Mucosa of gallbladder (tissue), 1 donor: Measurements from ENCODE around the gene PRAC1. TPM values are rescaled to one million over a fixed set of nuclear protein-coding genes. Genes with fewer than 3 reads are reported as not detected.

Experiments
- DNase-seq: peaks from one replicate; pipeline ENCODE4 v3.0.0-alpha.2; 2020; ENCODE audit warnings: low spot score
- total RNA-seq: library from RNA; stranded (reverse); gene quantifications from one replicate; pipeline ENCODE4 v1.2.1, GENCODE V29; 2021
- donor health status: DM: no; HTN: no; CAD: no.

PRAC1 gene
- total RNA-seq, 1 donor from 2014 or later: not detected

DNA sequence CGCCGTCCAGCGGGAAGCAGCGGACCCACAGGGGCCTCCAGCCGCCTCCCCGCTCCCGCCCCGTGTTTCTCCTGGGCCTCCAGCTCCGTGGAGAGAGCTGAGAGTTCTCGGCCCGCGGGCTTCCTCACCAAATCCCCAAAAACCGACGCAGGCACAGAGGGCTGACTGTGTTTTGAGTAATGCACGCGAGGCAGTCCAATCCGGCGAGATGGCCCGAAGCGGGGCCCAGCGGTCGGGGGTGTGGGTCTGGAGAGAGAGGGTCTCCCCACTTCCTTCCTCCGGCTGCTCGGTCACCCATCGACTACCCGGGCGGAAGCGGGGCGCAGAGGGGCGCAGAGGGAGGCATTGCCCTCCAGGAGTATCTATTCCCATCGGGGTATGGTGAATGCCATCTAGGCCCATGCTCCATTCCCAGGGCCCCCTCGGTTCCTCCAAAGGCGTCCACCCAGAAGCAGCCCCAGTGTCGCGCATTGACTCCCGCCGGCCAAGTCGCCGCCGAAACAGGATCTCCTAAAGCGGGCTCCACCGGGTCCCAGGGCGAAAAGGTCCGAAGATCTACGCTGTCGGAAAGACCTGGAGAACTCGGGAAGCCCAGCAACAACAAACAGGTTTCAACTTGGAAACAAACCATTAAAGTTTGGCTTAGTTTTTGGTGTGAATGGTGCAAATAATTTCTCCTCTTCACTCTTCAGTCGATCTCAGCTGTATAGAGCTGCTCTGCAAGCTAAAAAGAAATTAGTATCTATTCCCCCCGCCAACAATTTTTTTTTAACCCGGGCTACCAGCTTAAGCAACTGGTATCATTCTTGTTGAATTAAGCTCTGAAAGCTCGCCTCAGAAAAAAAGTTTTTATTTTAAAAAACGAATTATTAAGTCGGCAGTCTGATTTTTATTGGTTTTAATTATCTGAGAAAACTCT lies 25.4 kb upstream of the PRAC1 start:
- DNase-seq: no peak

DNA sequence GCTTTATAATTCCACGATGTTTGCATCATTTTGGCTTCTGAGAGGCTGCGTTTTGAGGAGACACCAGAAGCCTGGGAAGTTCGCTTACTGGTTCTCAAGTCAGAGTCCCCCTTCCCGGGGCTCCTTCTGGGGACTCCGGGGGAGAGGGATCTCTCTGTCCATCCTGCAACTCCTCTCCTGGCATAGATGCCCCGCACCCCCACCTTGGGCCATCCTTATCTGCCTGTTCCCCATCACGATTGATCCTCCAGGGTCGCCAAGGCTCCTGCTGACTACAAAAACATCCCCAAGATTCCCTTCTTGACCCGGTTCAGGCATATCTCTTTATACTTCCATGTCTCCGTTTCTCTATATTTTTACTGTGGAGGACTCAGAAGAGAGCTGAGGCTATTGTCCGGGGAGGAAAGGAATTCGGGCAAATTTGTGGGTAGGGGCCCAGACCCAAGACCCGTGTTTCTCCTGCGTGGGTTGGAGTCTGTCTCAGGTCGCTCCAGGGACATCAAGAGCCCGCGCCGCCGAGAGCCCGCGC lies 24.7 kb upstream of the PRAC1 start:
- no peak for DNase-seq

DNA sequence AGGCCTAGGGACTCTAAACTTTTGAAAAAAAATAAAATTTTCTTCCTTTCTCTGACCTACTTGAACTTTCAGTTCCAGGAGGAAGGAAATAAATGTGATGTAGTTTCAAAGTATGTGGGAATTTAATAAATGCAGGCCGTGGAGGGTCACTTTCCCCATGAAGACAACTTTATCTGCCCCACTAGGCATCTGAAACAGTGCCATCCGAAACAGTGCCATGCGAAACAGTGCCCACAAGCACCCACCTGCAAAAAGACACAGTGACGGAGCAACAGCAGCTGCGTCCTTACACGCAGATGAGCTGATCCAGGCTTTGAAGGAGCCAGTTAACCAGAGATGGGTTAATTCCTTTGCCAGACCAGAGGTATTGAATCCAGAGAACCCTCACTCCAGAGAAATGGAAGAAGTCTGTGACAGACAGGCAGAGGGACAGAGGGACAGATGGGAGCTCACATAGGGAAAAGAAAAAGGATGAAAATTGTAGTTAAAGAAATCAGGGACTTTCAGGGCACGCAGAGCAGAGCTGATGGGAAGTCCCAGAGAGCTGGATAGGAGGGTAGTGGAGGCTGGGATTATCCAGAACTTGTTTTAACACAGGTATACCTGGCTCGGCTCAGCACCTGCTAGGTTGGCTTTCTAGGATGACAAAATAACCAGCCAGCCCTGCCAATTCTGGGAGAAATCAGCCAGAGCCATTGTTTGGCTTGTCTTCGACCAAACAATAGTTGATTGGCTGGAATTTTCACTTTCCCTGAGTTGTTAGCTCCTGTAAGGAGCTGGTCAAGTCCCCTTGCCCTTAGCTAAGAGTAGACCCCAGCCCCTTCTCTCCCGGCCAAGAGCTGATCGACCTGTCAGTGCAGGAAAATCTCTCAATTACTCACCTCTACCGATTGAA lies 23.3 kb upstream of the PRAC1 start:
- no peak for DNase-seq

GRCh38 chr17:48740537-48740936 lies 18.2 kb upstream of the PRAC1 start:
- no peak for DNase-seq

GRCh38 chr17:48738803-48739526 lies 16.6 kb upstream of the PRAC1 start:
- no peak for DNase-seq

DNA sequence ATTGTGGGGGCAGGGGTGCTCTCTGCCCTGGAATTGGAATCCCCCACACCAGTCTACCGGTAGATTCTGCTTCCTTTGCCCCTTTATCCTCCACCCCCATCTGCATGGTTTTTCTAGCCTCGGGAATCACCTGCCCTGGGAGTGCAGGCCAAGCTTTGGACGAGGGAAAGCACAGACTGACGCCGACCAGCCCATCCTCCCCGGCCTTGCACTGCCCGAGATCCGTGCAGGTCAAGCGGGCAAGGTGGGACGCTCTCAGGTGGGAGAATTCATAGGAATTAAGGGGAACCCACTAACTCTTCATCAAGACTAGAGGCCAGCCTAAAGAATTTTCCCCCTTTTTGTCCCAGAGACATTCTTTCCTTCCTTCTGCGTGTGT lies 16.1 kb upstream of the PRAC1 start:
- DNase-seq: no peak

- DNase-seq: no peak
Observed at GRCh38 chr17:48737330-48738043, 15.2 kb upstream of the PRAC1 start.

DNA sequence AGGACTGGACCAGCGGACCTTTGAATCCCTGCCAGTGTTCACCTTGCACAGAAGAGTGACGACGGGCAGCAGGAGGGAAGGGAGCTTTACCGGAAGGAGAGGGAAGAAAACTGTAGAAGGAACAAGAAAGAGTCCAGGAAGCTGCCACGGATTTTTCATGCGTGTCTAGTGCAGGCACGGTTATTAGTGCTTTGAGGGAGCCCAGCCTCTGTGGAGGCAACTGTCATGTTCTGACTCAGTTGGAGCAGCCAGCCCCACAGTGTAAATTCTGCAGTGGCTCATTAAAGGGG lies 12.7 kb upstream of the PRAC1 start:
- DNase-seq: no peak

- no peak for DNase-seq
Observed at GRCh38 chr17:48734333-48735061, 12.2 kb upstream of the PRAC1 start.

DNA sequence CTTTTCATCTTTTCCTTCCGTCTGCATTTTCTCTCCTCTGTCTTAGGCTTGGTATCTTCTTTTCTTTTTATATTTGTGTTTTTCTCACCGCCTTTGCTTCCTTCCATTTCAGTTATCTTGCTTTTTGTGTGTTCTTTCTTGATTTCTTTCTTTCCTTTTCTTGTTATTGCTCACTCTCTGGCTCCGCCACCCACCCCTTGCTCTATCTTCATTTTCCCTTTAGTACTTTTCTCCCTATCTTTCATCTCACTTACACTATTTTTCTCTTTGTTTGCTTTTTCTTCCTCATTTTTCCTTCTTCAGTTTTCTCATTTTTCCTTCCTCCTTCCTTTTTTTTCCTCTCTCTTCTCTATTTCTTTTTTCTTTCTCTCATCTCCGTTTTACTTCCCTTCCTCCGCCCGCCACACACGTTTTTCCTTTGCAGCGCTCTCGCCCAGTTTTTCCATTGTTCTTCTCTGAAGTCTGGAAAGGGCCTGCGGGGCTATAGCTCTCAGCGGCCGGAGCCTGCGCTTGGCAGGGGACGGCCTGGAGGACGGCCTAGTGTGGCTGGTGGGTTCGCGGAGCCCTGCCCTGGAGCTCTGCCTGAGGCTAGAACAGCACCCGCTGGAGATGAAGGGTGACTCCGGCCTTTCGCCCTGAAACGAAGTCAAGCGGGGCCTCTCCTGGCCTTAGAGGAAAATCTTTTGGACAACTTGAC lies 11.5 kb upstream of the PRAC1 start:
- no peak for DNase-seq

- DNase-seq: no peak
Observed at GRCh38 chr17:48732688-48733629, 10.6 kb upstream of the PRAC1 start.

- DNase-seq: no peak
Observed at GRCh38 chr17:48731355-48731754, 9.0 kb upstream of the PRAC1 start.

GRCh38 chr17:48730240-48730550 lies 7.9 kb upstream of the PRAC1 start:
- no peak for DNase-seq

DNA sequence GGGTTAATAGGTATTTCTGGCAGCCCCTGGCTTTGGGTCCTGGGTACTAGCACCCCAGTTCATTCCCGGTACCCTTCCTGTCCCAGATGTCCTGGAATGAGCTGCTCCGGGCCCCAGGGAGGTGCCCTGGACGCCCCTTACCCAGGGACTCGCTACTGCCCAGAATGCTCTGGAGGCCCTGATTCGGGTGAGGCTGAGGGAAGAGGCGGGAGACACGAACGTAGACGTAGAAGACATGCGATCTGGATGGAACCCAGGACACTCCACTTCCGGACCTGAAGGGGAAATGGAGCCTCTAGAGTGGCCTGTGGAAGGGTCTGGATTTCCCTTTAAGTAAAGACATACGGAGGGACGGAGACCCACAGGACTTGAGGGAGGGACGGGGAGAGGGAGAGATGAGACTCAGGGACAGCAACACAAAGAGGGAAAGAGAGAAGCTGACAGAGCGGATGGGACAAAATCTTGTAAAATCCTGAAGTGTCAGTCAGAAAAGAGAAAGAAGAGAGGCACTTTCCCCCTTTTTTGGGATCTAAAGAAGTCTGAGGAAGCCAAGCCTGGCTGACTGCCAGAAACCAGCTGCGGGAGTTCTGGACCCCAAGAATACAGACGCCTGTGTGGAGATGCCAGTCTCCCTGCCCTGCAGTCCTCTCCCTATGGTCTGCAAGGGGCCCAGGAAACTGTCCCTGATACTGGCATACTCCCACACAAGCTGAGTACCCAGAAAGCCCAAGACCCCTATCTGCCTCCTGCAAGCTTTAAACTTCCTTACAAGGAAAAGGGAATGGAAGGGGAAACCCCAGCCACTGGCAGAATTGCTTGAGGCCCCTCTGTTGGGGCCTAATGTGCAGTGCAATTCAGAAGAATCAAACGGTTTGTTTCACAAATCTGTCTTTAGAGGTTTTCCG lies 7.3 kb upstream of the PRAC1 start:
- DNase-seq: no peak

DNA sequence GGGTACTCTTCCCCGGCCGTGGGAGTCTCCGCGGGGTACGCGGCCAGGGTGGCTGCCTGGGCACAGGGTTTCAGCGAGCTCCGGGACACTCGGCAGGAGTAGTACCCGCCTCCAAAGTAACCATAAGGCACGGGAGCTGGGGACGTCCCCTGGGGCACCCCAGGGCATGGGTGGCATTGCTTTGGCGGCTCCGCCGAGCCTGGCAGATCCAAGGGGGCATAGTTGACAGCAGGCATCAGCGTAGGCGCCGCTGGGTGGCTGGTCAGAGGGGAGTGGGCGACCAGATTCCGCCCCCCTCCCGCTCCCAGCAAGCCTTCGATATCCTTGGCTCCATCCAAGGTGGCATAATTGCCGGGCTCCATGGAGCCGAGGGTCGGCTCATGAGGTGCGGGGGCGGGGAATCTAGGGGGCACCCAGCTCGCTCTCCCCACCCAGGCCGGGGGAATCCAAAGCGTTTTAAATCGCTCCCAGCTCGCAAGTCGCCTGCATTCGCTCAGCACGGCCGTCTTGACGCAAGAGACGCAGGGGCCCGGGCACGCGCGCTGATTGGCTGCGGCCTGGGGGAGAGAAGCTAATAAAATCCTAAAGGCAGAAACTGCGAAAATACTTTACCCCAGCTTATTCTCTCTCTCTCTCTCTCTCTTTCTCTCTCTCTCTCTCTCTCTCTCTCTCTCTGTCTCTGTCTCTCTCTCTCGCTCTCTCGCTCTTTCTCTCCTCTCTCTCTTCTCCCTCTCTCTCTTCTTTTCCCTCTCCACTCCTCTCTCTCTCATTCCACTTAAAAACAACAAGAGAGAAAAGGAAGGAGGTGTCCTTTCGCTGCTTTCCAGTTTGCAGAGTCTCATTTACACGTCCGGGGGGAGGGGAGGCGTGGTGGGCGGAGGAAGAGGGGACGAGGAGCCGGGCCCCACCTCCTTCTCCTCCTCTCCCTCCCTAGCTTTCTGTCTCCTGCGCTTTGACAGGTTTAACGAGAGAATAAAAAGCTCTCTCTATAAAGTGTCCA lies 6.2 kb upstream of the PRAC1 start, which contains the start of gene HOXB13:
TSS of gene HOXB13 (minus strand) at position 519 of the 1,000 bp plus-strand sequence. CDS start at position 362, 157 bp downstream.
- no peak for DNase-seq

- no peak for DNase-seq
Observed at GRCh38 chr17:48727415-48728175, 5.3 kb upstream of the PRAC1 start.
